Keratinocyte (primary cell): ENCODE measurements around the gene GMFB. TPM values are rescaled to one million over a fixed set of nuclear protein-coding genes. Genes with fewer than 3 reads are reported as not detected.

Source experiments
- DNase-seq: peaks from one replicate; pipeline ENCODE4 v3.0.0-alpha.2; 2011; ENCODE audit warnings: low read depth, missing footprints, low spot score
- FAIRE-seq: peaks from 2 replicates; lab custom pipeline; 2011; peaks lifted over from hg19 to GRCh38; lab: Jason Lieb, UNC
- H2AFZ ChIP-seq: 2 replicates; pipeline ENCODE4 v1.6.0; 2012; ENCODE audit warnings: low read length, control low read depth, inconsistent platforms; ENCODE audit not compliant: control insufficient read depth
- H3K27ac ChIP-seq: 2 replicates; pipeline ENCODE4 v1.5.1; 2011; ENCODE audit warnings: low read length; ENCODE audit not compliant: control insufficient read depth, insufficient read depth
- H3K27me3 ChIP-seq: 3 replicates; pipeline ENCODE4 v1.6.0; 2011; ENCODE audit warnings: low read length; ENCODE audit not compliant: control insufficient read depth, insufficient read depth; ENCODE audit errors: extremely low read depth
- H3K36me3 ChIP-seq, 2 experiments: 2 replicates in 1 of 2; 3 replicates in 1 of 2; pipeline ENCODE4 v1.5.1; 2011; ENCODE audit warnings: low read length in 2 of 2, mild to moderate bottlenecking in 1 of 2; ENCODE audit not compliant: control insufficient read depth in 2 of 2, insufficient read depth in 2 of 2; ENCODE audit errors: extremely low read depth in 1 of 2
- H3K4me1 ChIP-seq: 3 replicates; pipeline ENCODE4 v1.5.1; 2011; ENCODE audit warnings: low read length; ENCODE audit not compliant: control insufficient read depth, insufficient read depth; ENCODE audit errors: extremely low read depth
- H3K4me2 ChIP-seq: 3 replicates; pipeline ENCODE4 v1.6.0; 2011; ENCODE audit warnings: low read depth, low read length; ENCODE audit not compliant: control insufficient read depth, insufficient read depth; ENCODE audit errors: extremely low read depth
- H3K4me3 ChIP-seq, 3 experiments: fragments of 200-600 bp in 1 of 3; sonication (generic) in 1 of 3; 2 replicates in 2 of 3; 3 replicates in 1 of 3; pipeline ENCODE4 v1.5.1; 2011 to 2016; ENCODE audit warnings: low read length in 3 of 3, mild to moderate bottlenecking in 3 of 3, control low read depth in 2 of 3, inconsistent platforms in 1 of 3, low read depth in 1 of 3, mixed read lengths in 1 of 3, mixed run types in 1 of 3, moderate library complexity in 1 of 3; ENCODE audit not compliant: control insufficient read depth in 2 of 3, insufficient read depth in 2 of 3; ENCODE audit errors: extremely low read depth in 1 of 3
- H3K79me2 ChIP-seq: 2 replicates; pipeline ENCODE4 v1.6.0; 2012; ENCODE audit warnings: low read length; ENCODE audit not compliant: control insufficient read depth, insufficient read depth
- H3K9ac ChIP-seq: 3 replicates; pipeline ENCODE4 v1.6.0; 2011; ENCODE audit warnings: low read length; ENCODE audit not compliant: control insufficient read depth, insufficient read depth; ENCODE audit errors: extremely low read depth
- H3K9me1 ChIP-seq: 3 replicates; pipeline ENCODE4 v1.6.0; 2011; ENCODE audit warnings: low read length; ENCODE audit not compliant: control insufficient read depth, insufficient read depth; ENCODE audit errors: extremely low read depth
- H3K9me3 ChIP-seq: 2 replicates; pipeline ENCODE4 v1.5.1; 2012; ENCODE audit warnings: low read depth, low read length; ENCODE audit not compliant: control insufficient read depth
- H4K20me1 ChIP-seq: 3 replicates; pipeline ENCODE4 v1.6.0; 2011; ENCODE audit warnings: low read length; ENCODE audit not compliant: control insufficient read depth, insufficient read depth; ENCODE audit errors: extremely low read depth
- EZH2 ChIP-seq: IDR thresholded peaks from one replicate; pipeline ENCODE4 v1.6.1; 2012; ENCODE audit warnings: inconsistent platforms, mild to moderate bottlenecking, low read length, moderate library complexity
- dilution Hi-C: fragments of 300-500 bp; cut with MboI; formaldehyde crosslinking; loops from one replicate; pipeline ENCODE4 v1.7.0; 2020; ENCODE audit warnings: low sequenced_read_pairs; ENCODE audit not compliant: extremely low pct_ligation_motif_present
- polyA plus RNA-seq, 5 experiments: library from polyadenylated mRNA; depleted of rRNA in 3 of 5; stranded (reverse) in 3 of 5; stranded (forward) in 1 of 5; unstranded in 1 of 5; fragments of >200 nt; gene quantifications; 1 replicate in 1 of 5; 2 replicates in 3 of 5; 3 replicates in 1 of 5; pipeline versions ENCODE4 v1.2.1 to v1.2.3, GENCODE V29; 2011 to 2012; ENCODE audit warnings: missing spikeins in 2 of 5, low read depth in 1 of 5, low replicate concordance in 1 of 5
- TF ChIP-seq, protein P1 (sequence below), 3 experiments: IDR thresholded peaks in 1 of 3; conservative IDR thresholded peaks in 1 of 3; optimal IDR thresholded peaks in 1 of 3; 2 replicates in 2 of 3; 3 replicates in 1 of 3; pipeline versions ENCODE3 to v1.5.1; 2011; ENCODE audit warnings: low read length in 3 of 3, mild to moderate bottlenecking in 3 of 3, moderate library complexity in 2 of 3, control low read depth in 1 of 3, inconsistent platforms in 1 of 3; ENCODE audit not compliant: insufficient read depth in 2 of 3; ENCODE audit errors: extremely low read depth in 1 of 3

GMFB gene
- polyA plus RNA-seq, 1 donor (not counting 4 experiments of a cell fraction or from before 2014, with no cell fraction given) = 50.5 TPM

DNA sequence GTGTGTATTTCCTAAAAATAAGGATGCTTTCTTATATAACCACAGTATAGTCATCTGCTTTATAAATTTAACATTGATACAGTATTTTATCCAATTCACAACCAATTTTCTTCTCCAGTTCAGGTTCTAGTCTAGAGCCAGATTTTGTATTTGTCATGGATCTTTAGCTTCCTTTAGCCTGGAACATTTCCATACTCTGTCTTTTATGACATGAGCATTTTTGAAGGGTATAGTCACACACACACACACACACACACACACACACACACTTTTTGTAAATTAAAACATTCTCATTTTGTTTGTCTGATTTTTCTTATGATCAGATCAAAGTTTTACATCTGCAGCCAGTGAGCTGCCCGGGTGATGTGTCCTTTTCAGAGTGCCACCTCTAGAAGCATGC lies 46.3 kb upstream of the GMFB start:
- Histone ChIP-seq H4K20me1 (no peaks in the 10 kb centered on the region), H3K79me2 (no peaks in the 10 kb centered on the region), H3K4me2 (no peak overlapping the region), H3K4me3 (no peak overlapping the region), H3K9me1 (no peaks in the 10 kb centered on the region), H3K9me3 (no peaks in the 10 kb centered on the region), H3K4me1 (no peaks in the 10 kb centered on the region), H3K9ac (no peak overlapping the region), H3K36me3 (peaks cover 3% of the 10 kb centered on the region in 2 experiments), H2AFZ (no peak overlapping the region), H3K27me3 (no peaks in the 10 kb centered on the region), H3K27ac (no peak overlapping the region)
- TF ChIP-seq EZH2 = no peak
- TF ChIP-seq, protein P1, sequence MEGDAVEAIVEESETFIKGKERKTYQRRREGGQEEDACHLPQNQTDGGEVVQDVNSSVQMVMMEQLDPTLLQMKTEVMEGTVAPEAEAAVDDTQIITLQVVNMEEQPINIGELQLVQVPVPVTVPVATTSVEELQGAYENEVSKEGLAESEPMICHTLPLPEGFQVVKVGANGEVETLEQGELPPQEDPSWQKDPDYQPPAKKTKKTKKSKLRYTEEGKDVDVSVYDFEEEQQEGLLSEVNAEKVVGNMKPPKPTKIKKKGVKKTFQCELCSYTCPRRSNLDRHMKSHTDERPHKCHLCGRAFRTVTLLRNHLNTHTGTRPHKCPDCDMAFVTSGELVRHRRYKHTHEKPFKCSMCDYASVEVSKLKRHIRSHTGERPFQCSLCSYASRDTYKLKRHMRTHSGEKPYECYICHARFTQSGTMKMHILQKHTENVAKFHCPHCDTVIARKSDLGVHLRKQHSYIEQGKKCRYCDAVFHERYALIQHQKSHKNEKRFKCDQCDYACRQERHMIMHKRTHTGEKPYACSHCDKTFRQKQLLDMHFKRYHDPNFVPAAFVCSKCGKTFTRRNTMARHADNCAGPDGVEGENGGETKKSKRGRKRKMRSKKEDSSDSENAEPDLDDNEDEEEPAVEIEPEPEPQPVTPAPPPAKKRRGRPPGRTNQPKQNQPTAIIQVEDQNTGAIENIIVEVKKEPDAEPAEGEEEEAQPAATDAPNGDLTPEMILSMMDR (optimal IDR thresholded peaks at IDR 0.05 in 1 of 3, IDR thresholded peaks at IDR 0.05 in 1 of 3, conservative IDR thresholded peaks at IDR 0.05 in 1 of 3; ENCODE audit: extremely low read depth in 1 of 3, insufficient read depth in 2 of 3, low read length in 3 of 3) = no peak
- no peak for DNase-seq
- dilution Hi-C loops = no loop called here
- FAIRE-seq = no peak

DNA sequence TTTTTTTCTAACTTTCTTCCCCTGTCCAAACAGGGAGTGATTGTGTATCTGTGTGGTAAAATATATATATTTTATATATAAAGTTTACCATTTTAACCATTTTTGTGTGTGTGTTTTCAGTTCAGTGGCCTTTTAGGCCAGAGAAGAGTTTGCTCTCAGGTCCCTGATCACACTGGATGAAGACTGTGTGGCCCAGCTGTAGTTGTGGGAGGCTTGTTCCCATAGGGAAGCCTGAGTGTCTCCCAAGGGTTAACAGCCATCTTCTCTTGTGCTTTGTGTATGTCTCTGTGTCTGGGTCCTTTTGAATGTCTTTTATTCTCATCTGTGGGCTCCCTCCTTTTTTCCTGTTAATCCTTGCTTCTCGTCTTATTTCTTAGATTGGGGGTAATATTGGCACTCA lies 44.3 kb upstream of the GMFB start:
- H3K27me3 ChIP-seq = no peaks in the 10 kb centered on the region
- no peaks in the 10 kb centered on the region for H3K79me2 ChIP-seq
- no peak overlapping the region for H2AFZ ChIP-seq
- H3K4me1 ChIP-seq = no peaks in the 10 kb centered on the region
- H3K9me1 ChIP-seq = no peaks in the 10 kb centered on the region
- H4K20me1 ChIP-seq = no peaks in the 10 kb centered on the region
- H3K9me3 ChIP-seq = no peaks in the 10 kb centered on the region
- no peak for DNase-seq
- no peak overlapping the region for H3K9ac ChIP-seq
- H3K36me3 ChIP-seq = peaks cover 2 to 3% of the 10 kb centered on the region in 2 experiments
- no peak for FAIRE-seq
- H3K4me3 ChIP-seq = no peak overlapping the region
- no peak overlapping the region for H3K4me2 ChIP-seq
- no peak overlapping the region for H3K27ac ChIP-seq
- TF ChIP-seq, protein P1 (optimal IDR thresholded peaks at IDR 0.05 in 1 of 3, IDR thresholded peaks at IDR 0.05 in 1 of 3, conservative IDR thresholded peaks at IDR 0.05 in 1 of 3; ENCODE audit: extremely low read depth in 1 of 3, insufficient read depth in 2 of 3, low read length in 3 of 3) = no peak
- no peak for TF ChIP-seq EZH2
- dilution Hi-C loops = no loop called here
